GM18867 (cell line): ENCODE results near the gene NRG3.

Experiments
- ATAC-seq: cut with Tn5 transposase; IDR thresholded peaks from one replicate; pipeline ENCODE4 v1.9.1; 2021; ENCODE audit warnings: mild to moderate bottlenecking, moderate library complexity; ENCODE audit not compliant: unreplicated experiment

Gene NRG3

DNA sequence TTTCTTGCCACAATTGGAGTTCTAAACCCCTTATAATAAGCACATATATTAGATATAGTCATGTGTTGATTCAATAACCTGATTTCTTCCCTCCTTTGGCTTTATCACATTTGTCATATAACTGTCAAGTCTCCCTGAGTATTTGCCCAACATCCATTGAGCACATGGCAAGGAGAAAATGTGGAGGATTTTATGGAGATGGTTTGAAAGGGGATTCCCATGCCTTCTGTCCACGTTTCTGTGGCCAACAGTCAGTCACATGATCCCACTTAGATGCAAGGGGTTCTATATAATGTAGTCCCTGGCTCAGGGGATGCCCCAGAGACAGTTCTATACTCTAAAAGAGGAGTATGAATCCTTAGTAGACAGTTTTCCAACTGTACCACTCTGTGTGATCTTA is 577.7 kb downstream of the NRG3 start:
- no peak for ATAC-seq

DNA sequence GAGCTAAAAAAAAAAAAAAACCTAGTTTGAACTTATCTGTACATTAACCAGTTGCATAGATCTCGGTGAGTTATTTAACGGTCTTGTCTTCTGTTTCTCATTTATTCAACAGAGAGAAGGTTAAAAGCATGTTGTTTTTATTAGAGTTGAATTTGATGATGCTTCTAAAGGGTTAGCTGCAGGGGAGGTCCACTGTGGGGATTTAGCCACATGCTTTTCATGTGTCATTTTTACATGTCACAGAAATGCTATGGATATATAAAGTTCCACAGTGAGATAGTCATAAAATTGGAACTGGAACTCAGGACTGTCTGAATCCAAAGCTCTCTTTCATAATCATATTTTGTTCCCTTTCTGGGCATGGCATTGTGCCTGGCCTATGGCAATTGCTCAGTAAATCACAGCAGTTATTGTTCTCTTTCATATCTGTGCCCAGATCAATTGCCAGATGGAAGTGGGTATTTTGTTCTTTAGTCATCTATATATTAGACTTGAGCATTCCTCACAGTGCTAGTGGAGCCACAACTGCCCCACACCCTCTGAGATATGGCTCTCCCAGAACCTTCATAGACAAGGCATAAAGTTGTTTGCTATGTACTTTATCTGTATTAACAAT is 578.8 kb downstream of the NRG3 start:
- no peak for ATAC-seq

GRCh38 chr10:82462910-82463551 is 588.0 kb downstream of the NRG3 start:
- ATAC-seq, result no peak

GRCh38 chr10:82463614-82464013 is 588.6 kb downstream of the NRG3 start:
- ATAC-seq, result no peak

GRCh38 chr10:82464191-82464818 is 589.3 kb downstream of the NRG3 start:
- no peak for ATAC-seq

GRCh38 chr10:82464966-82465365 is 590.0 kb downstream of the NRG3 start:
- no peak for ATAC-seq

GRCh38 chr10:82468453-82468852 is 593.5 kb downstream of the NRG3 start:
- no peak for ATAC-seq

- ATAC-seq, result no peak
Measured at GRCh38 chr10:82472406-82473335, 597.7 kb downstream of the NRG3 start.

DNA sequence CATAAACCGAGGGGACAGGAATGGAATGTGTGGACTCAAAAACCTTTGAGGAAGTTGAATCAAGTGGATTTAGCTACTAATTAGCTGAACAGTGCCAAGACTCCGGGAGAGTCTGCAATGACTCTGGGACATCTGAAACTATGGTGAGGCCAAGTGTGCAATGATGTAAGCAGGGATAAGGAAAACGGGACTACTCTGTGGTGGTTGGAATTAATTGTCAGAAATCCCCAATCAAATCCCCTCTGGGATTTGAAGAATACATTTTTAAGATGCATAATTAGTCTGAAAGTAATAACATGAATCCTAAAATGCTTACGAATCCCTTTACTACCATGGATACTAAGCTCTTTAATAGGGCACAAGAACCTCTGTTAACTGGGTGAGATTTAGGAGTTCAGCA is 602.8 kb downstream of the NRG3 start:
- no peak for ATAC-seq

GRCh38 chr10:82492647-82493046 is 617.7 kb downstream of the NRG3 start:
- ATAC-seq, result no peak

DNA sequence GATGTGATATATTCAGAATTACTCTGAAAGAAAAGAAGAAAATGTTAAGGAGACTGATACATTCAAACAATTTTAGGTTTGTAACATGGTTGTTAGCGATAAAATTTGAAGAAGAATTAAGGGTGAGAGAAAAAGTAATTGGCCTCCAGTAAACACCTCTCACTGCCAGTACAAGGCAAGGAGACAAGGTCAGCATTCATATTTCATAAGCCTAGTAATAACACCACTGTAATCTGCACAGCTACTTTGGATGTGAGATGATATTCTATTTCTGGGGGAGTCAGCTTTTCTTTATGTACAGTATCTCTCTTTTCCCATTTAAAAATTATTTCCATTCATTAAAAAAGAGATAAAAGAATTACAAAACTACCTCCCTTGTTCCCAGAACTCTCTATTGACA is 621.1 kb downstream of the NRG3 start:
- ATAC-seq, result no peak

GRCh38 chr10:82497439-82497838 is 622.4 kb downstream of the NRG3 start:
- no peak for ATAC-seq

DNA sequence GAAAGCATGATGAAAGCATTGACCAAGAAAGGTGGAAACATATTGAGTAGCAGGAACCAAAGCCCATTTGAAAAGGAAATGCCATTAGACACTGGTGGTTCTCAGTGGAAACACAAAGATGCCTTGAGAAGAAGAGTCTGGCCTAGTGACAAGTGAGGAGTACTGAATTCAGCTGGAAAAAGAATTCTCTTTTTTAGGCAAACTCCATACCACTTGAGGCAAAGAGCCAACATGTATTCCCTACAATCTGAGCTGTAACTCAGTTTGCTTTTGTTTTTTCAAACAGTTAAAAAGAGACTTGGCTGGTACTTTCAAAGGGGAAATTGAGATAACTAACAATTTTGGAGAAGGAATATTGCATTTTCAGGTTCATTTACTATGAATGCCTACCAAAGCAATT is 624.0 kb downstream of the NRG3 start:
- ATAC-seq, result no peak

- peak; percentile 56 for ATAC-seq
Measured at GRCh38 chr10:82505009-82505408, 630.0 kb downstream of the NRG3 start.

DNA sequence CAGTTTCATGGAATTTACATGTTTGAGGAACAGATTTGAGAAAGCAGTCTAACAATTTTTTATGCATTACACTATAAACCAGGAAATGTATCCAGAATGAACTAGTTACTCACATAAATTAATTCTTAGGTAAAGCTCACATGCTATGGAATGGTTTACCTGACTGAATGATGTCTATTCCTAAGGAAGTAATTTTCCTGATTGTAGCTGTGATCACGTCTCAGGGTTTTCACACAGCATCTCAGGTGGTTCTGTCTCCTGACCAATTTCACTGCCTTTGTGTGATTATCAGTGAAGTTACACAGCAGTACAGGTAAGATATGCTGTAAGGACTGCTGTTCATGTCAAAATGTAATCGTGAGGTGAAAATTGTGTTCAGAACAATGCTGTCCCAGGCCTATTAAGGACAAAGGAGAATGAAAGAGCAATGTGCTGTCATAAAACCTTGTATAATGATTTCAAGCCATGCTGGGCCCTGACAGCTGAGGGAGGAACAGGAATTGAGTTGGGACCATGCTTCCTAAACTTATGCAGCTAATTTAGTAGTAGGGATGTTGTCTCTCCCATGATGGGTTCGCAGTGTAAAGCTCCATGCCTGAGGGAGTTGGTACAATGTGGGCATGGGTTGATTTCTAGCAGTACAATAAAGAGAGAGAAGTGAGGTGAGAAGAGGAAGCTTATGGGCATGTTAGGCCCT is 631.8 kb downstream of the NRG3 start:
- no peak for ATAC-seq

DNA sequence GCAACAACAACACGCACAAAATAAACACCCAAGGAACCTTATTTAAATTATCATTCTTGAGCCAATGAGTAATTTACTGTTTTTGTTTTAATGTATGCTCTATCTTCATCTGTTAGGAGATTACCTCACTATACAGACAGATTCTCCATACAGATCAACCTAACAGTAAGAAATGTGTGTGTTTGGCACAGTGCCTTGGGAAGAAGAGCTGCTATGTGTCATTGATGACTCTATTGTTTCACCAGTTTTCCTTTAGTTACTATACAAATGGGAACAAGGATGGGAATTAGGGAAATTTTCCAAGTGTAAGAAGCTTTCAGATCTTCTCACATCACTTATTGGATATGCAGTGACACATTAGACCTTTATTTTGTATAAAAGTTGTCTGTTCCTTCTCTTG is 640.3 kb downstream of the NRG3 start:
- ATAC-seq, result no peak

DNA sequence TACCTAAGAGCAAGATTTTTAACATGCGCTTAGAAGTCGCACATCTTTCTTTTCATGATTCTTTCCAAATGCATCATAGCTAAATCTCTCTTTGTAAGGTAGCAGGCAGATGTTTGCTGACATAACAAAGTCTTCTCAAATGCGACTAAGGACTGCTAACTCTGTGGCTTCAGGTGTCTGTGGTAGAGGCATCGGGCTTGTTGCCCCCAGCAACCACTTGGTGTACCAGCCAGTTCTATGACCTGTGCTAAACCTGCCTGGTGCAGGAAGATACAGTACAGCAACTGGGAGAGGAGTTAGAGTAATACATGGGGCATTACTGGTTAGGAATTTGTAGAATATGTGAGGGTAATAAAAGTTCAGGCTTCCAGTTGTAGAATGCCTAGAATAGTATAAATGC is 654.1 kb downstream of the NRG3 start:
- no peak for ATAC-seq

DNA sequence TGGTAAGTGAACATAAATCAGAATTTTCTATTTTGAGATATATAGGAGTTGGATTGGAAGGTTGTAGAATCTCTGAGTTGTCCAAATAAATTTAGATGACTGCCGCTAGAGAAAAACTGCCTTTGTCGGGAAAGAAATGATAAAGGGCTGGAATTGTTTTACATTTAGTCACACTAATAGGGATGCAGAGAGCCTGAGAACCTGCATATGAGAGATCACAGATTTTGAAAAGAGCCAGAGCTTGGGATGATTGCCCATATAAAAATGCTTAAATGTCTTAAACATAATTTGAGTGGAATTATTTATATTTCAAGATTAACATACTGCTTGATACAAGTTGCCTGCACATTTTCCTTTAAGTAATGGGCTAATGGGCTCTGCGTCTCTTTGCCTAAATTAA is 660.5 kb downstream of the NRG3 start:
- no peak for ATAC-seq

DNA sequence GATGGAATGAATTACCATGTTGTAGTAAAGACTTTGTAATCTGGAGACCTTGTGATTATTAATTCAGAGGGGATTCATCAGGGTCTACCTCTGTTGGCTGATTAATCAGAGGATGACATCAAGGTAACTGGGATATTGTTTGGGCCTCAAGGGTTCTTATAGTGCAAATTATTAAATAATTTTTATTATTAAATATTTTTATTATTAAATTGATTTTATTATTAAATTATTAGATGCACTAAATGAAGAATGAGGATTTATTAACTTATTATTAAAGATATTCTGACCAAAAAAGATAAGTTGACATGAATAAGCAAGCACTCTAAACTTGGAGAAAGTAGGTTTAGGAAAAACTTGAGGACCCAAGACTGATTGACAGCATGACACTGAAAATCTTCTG is 661.7 kb downstream of the NRG3 start:
- ATAC-seq, result no peak

DNA sequence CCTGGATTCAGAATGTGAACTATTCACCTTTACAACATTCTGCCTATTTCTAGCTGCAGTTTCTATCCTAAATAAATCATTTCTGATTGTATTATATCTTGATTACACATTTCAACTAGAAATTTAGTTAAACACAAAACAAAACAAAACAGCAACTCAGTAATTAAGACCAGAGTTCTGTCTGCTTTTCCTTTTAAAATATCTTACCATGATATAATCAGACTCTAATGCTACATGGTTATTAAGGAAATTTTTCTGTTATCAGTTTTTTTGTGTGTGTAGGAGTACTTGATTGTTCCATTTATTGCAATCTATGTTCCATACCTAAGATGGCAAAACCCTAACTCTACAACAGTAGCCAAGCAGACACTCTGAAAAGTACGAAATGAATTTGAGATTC is 663.3 kb downstream of the NRG3 start:
- no peak for ATAC-seq

DNA sequence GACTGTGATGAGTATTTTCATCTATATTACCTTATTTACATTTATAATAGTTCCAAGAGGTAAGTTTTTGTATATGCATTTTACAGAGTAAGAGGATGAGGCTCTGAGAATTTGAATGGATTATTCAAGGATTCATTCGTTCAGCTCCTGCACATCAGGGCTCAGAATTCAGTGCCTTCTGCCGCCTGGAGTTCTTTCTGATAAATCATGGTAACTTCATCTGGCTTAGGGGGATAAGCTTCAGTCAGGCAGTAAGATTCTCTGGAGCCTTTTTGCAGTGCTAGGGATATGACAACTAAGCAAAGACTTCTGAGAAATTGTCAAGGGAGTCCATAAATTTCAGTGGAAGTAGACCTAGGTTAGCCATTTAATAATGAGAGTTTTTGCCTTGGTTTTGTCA is 668.6 kb downstream of the NRG3 start:
- no peak for ATAC-seq
